Heart left ventricle (tissue), 13 donors: Measurements from ENCODE around the gene NBAS.

Experiments used
- POLR2A ChIP-seq, 2 donors: fragments of 450-650 bp; IDR thresholded peaks; one replicate each; pipeline ENCODE4 v1.6.1; 2017; ENCODE audit warnings: antibody characterized with exemption in 2 of 2, mild to moderate bottlenecking in 2 of 2, moderate library complexity in 2 of 2
- TF ChIP-seq, protein P1 (sequence below), 12 donors: fragments of 200-600 bp; sonication (generic) in 4 of 12; IDR thresholded peaks; one replicate each; pipeline versions ENCODE4 v1.5.0 to v1.8.0; 2018 to 2022; ENCODE audit warnings: antibody characterized with exemption in 12 of 12, mild to moderate bottlenecking in 5 of 12
- donor health status: ischemic (EF 13 %, LVEDD 7.1; RV severe dilation, severe dysfunction).
- donor health status: DM: no; HTN: yes; CAD: no.
- donor health status: DM: no; HTN: no; CAD: no.
- donor health status: ischemic (EF 25% LVEDD 6.9; RV normal size, moderate dysfunction).
- donor health status: ischemic (EF 25% LVEDD 5.7; RV mildly dilated, moderate dysfunction).
- donor health status: ischemic (EF 35%, LVEDD 5.7; RV mildly dilated, moderate dysfunction).
- donor health status: nonischemic (EF 11% LVEDD 7.7; RV severe dilation, severe dysfunction).
- donor health status: DM: yes; HTN: yes; CAD: no.
- donor health status: PGD.
- donor health status: ischemic (EF 29% LVEDD 5.4; RV normal size, mild dysfunction).
- donor health status: nonischemic (EF 23%, LVEDD 6.1; RV moderate dilation, normal function).

DNA sequence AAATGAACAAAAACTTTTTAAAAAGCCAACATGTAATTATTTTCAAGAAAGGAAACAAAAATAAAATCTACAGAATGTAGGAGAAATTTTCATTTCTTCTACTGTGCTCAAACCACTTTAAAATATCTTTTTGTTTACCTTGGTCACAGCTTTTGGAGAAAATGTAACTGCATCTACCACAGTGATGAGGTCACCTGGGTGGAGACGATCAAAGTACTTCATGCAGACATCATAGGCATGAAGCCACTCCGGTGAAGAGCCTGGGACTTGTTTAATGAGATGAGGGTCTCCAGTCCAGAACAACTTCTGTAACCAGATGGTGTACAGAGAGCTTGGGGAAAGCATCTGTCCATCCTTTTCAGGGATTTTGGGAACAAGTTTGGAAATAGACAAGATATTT is 285.8 kb downstream of the NBAS start:
- no peak for TF ChIP-seq POLR2A (IDR thresholded peaks at IDR 0.05)
- TF ChIP-seq, protein P1, sequence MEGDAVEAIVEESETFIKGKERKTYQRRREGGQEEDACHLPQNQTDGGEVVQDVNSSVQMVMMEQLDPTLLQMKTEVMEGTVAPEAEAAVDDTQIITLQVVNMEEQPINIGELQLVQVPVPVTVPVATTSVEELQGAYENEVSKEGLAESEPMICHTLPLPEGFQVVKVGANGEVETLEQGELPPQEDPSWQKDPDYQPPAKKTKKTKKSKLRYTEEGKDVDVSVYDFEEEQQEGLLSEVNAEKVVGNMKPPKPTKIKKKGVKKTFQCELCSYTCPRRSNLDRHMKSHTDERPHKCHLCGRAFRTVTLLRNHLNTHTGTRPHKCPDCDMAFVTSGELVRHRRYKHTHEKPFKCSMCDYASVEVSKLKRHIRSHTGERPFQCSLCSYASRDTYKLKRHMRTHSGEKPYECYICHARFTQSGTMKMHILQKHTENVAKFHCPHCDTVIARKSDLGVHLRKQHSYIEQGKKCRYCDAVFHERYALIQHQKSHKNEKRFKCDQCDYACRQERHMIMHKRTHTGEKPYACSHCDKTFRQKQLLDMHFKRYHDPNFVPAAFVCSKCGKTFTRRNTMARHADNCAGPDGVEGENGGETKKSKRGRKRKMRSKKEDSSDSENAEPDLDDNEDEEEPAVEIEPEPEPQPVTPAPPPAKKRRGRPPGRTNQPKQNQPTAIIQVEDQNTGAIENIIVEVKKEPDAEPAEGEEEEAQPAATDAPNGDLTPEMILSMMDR (IDR thresholded peaks at IDR 0.05): no peak
